ENCODE measurements around the gene TSPAN17.

TSPAN17 gene

GRCh38 chr5:176702671-176703641 is 55.7 kb downstream of the TSPAN17 start:
- Mint-ChIP-seq H3K36me3 (ENCODE audit: low read depth) (no peaks in the 10 kb centered on the region), H3K9me3 (no peaks in the 10 kb centered on the region), H3K27ac (no peak overlapping the region), H3K4me3 (no peak overlapping the region), H3K27me3 (ENCODE audit: low read depth) (peaks cover 33% of the 10 kb centered on the region), H3K4me1 (ENCODE audit: low read depth) (no peaks in the 10 kb centered on the region)

- H3K9me3 Mint-ChIP-seq: no peaks in the 10 kb centered on the region
- peaks cover 27% of the 10 kb centered on the region for H3K27me3 Mint-ChIP-seq (ENCODE audit: low read depth)
- H3K36me3 Mint-ChIP-seq (ENCODE audit: low read depth): no peaks in the 10 kb centered on the region
- no peak overlapping the region for H3K4me3 Mint-ChIP-seq
- no peaks in the 10 kb centered on the region for H3K4me1 Mint-ChIP-seq (ENCODE audit: low read depth)
- H3K27ac Mint-ChIP-seq: no peak overlapping the region
Observed at GRCh38 chr5:176703857-176704256, 56.6 kb downstream of the TSPAN17 start.

GRCh38 chr5:176704355-176704754 is 57.1 kb downstream of the TSPAN17 start:
- H3K4me3 Mint-ChIP-seq: no peak overlapping the region
- no peaks in the 10 kb centered on the region for H3K4me1 Mint-ChIP-seq (ENCODE audit: low read depth)
- H3K36me3 Mint-ChIP-seq (ENCODE audit: low read depth): no peaks in the 10 kb centered on the region
- H3K27me3 Mint-ChIP-seq (ENCODE audit: low read depth): peaks cover 27% of the 10 kb centered on the region
- no peak overlapping the region for H3K27ac Mint-ChIP-seq
- no peaks in the 10 kb centered on the region for H3K9me3 Mint-ChIP-seq

- H3K4me1 Mint-ChIP-seq (ENCODE audit: low read depth): no peaks in the 10 kb centered on the region
- no peak overlapping the region for H3K4me3 Mint-ChIP-seq
- no peaks in the 10 kb centered on the region for H3K9me3 Mint-ChIP-seq
- H3K27ac Mint-ChIP-seq: no peak overlapping the region
- H3K36me3 Mint-ChIP-seq (ENCODE audit: low read depth): no peaks in the 10 kb centered on the region
- H3K27me3 Mint-ChIP-seq (ENCODE audit: low read depth): peaks cover 26% of the 10 kb centered on the region
Observed at GRCh38 chr5:176704817-176705216, 57.5 kb downstream of the TSPAN17 start.

All from T-helper 1 cell treated with Interleukin-12 subunit alpha and Interleukin-12 subunit beta and Interleukin-4 antibody, amounts not matched to agents 30 μg/mL and 1 μg/mL, for 36 hours (primary cell).